GM12878 (cell line): ENCODE measurements around the gene CACNA2D3. TPM values are rescaled to one million over a fixed set of nuclear protein-coding genes. Genes with fewer than 3 reads are reported as not detected.

Source experiments
- ATF7 ChIP-seq: fragments of 450-650 bp; IDR thresholded peaks from 2 replicates; pipeline ENCODE4 v1.6.1; 2016; ENCODE audit warnings: low read depth, mild to moderate bottlenecking
- CBFB ChIP-seq: IDR thresholded peaks from 2 replicates; pipeline ENCODE4 v1.6.1; 2016; ENCODE audit warnings: antibody characterized with exemption, low read depth
- CHD2 ChIP-seq: IDR thresholded peaks from 2 replicates; pipeline ENCODE4 v1.6.1; 2011; ENCODE audit warnings: low read depth, low read length, improper control_type of control experiment, borderline replicate concordance
- MEF2B ChIP-seq: fragments of 450-650 bp; IDR thresholded peaks from 2 replicates; pipeline ENCODE4 v1.6.1; 2018; ENCODE audit warnings: mild to moderate bottlenecking, moderate library complexity; ENCODE audit not compliant: partially characterized antibody, poor library complexity, severe bottlenecking
- NR2C1 ChIP-seq: fragments of 450-650 bp; IDR thresholded peaks from 2 replicates; pipeline ENCODE4 v1.6.1; 2017; ENCODE audit warnings: antibody characterized with exemption, mild to moderate bottlenecking, moderate library complexity
- YY1 ChIP-seq: IDR thresholded peaks from 2 replicates; pipeline ENCODE4 v1.6.1; 2011; ENCODE audit warnings: low read depth, mild to moderate bottlenecking, low read length
- ZSCAN29 ChIP-seq: fragments of 450-650 bp; IDR thresholded peaks from 2 replicates; pipeline ENCODE4 v1.6.1; 2017; ENCODE audit warnings: mild to moderate bottlenecking, moderate library complexity
- polyA plus RNA-seq, 11 experiments: library from polyadenylated mRNA; depleted of rRNA in 4 of 11; unstranded in 6 of 11; stranded (reverse) in 5 of 11; fragments of >200 nt; fragmentation: Nextera tagmentation in 4 of 11; fragmentation: Illumina TruSeq in 1 of 11; extraction: Ambion mirVana in 4 of 11; extraction: Trizol in 1 of 11; gene quantifications; 1 replicate in 1 of 11; 2 replicates in 10 of 11; pipeline versions ENCODE4 v1.2.1 to v1.2.3, GENCODE V29; 2011 to 2016; ENCODE audit warnings: inconsistent platforms in 2 of 11, missing spikeins in 2 of 11, low read depth in 1 of 11
- total RNA-seq, 4 experiments: library from RNA; depleted of rRNA in 3 of 4; stranded (reverse); fragments of >200 nt in 3 of 4; fragmentation: Illumina TruSeq in 1 of 4; extraction: Trizol in 1 of 4; gene quantifications; 2 replicates each; pipeline versions ENCODE4 v1.2.1 to v1.2.3, GENCODE V29; 2013 to 2021
- TF ChIP-seq, protein P1 (sequence below): fragments of 450-650 bp; IDR thresholded peaks from 2 replicates; pipeline ENCODE4 v1.6.1; 2017; ENCODE audit warnings: antibody characterized with exemption, mild to moderate bottlenecking, moderate library complexity
- TF ChIP-seq, protein P2 (sequence below): fragments of 450-650 bp; conservative IDR thresholded peaks from 2 replicates; pipeline ENCODE4 v1.6.1; 2017; ENCODE audit warnings: mild to moderate bottlenecking, moderate library complexity
- TF ChIP-seq, protein P3 (sequence below): fragments of 450-650 bp; formaldehyde crosslinking; IDR thresholded peaks from 2 replicates; pipeline ENCODE4 v1.5.0; 2022; ENCODE audit warnings: mild to moderate bottlenecking, missing genetic modification characterization

CACNA2D3 gene
- total and polyA plus RNA-seq, 10 of the 15 experiments (the other 5 are each of a cell fraction or from before 2014, with no cell fraction given), result not detected

DNA sequence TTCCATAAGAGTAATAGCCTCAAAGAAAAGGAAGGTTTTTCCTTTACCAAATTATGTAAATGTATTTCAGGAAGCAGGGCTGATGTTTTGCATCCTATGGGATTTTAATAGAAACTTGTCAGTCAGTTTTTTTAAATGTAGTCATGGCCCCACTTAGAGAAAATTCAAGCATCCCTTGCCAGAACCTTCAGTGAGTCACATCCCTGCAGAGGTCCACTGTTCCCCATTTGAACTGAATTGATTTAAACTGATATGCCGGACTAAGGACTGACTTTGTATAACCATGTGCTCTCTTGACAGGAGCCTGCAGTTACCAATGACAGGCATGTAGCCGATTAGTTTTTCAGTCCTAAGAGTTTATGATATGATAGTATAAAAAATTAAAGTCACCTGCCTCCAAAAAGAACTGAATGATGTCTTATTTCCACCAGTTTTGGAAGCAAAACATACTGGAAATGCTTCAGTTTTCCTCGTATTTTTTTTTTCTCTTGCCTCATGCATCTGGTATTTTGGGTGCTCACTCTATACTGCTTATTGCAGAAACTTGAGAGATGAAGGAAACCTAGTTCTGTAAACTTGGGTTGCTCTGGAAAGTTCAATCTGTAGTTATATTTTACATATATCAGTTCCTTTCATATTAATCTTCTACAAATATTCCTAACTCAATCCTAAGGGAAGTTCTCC lies 774.8 kb downstream of the CACNA2D3 start (continued):
- TF ChIP-seq, protein P1, sequence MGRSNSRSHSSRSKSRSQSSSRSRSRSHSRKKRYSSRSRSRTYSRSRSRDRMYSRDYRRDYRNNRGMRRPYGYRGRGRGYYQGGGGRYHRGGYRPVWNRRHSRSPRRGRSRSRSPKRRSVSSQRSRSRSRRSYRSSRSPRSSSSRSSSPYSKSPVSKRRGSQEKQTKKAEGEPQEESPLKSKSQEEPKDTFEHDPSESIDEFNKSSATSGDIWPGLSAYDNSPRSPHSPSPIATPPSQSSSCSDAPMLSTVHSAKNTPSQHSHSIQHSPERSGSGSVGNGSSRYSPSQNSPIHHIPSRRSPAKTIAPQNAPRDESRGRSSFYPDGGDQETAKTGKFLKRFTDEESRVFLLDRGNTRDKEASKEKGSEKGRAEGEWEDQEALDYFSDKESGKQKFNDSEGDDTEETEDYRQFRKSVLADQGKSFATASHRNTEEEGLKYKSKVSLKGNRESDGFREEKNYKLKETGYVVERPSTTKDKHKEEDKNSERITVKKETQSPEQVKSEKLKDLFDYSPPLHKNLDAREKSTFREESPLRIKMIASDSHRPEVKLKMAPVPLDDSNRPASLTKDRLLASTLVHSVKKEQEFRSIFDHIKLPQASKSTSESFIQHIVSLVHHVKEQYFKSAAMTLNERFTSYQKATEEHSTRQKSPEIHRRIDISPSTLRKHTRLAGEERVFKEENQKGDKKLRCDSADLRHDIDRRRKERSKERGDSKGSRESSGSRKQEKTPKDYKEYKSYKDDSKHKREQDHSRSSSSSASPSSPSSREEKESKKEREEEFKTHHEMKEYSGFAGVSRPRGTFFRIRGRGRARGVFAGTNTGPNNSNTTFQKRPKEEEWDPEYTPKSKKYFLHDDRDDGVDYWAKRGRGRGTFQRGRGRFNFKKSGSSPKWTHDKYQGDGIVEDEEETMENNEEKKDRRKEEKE, result no peak
- TF ChIP-seq MEF2B (no peak), YY1 (no peak), CBFB (no peak), ATF7 (no peak), ZSCAN29 (no peak), NR2C1 (no peak), CHD2 (no peak)
- TF ChIP-seq, protein P2, sequence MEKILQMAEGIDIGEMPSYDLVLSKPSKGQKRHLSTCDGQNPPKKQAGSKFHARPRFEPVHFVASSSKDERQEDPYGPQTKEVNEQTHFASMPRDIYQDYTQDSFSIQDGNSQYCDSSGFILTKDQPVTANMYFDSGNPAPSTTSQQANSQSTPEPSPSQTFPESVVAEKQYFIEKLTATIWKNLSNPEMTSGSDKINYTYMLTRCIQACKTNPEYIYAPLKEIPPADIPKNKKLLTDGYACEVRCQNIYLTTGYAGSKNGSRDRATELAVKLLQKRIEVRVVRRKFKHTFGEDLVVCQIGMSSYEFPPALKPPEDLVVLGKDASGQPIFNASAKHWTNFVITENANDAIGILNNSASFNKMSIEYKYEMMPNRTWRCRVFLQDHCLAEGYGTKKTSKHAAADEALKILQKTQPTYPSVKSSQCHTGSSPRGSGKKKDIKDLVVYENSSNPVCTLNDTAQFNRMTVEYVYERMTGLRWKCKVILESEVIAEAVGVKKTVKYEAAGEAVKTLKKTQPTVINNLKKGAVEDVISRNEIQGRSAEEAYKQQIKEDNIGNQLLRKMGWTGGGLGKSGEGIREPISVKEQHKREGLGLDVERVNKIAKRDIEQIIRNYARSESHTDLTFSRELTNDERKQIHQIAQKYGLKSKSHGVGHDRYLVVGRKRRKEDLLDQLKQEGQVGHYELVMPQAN, result no peak
- TF ChIP-seq, protein P3, sequence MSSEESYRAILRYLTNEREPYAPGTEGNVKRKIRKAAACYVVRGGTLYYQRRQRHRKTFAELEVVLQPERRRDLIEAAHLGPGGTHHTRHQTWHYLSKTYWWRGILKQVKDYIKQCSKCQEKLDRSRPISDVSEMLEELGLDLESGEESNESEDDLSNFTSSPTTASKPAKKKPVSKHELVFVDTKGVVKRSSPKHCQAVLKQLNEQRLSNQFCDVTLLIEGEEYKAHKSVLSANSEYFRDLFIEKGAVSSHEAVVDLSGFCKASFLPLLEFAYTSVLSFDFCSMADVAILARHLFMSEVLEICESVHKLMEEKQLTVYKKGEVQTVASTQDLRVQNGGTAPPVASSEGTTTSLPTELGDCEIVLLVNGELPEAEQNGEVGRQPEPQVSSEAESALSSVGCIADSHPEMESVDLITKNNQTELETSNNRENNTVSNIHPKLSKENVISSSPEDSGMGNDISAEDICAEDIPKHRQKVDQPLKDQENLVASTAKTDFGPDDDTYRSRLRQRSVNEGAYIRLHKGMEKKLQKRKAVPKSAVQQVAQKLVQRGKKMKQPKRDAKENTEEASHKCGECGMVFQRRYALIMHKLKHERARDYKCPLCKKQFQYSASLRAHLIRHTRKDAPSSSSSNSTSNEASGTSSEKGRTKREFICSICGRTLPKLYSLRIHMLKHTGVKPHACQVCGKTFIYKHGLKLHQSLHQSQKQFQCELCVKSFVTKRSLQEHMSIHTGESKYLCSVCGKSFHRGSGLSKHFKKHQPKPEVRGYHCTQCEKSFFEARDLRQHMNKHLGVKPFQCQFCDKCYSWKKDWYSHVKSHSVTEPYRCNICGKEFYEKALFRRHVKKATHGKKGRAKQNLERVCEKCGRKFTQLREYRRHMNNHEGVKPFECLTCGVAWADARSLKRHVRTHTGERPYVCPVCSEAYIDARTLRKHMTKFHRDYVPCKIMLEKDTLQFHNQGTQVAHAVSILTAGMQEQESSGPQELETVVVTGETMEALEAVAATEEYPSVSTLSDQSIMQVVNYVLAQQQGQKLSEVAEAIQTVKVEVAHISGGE (CRISPR knock-in tag), result no peak
